Effector memory CD8-positive, alpha-beta T cell (primary cell): ENCODE results near the gene CMTM7.
A peak's percentile ranks its signal among the peaks of the same experiment; 100 is the strongest.
"Not testable (repeated sequence)": the region's sequence is repeated elsewhere in the genome, so short reads cannot be mapped to it uniquely, and the experiment has no call there.

ENCODE experiments used
- ATAC-seq: fragments of 150-1000 bp; cut with Tn5 transposase; replicated peaks from 2 replicates; pipeline ENCODE4 v1.10.0; 2021; ENCODE audit warnings: mild to moderate bottlenecking, moderate library complexity
- DNase-seq, 3 experiments: peaks; one replicate each; pipeline ENCODE4 v3.0.0; 2021
- H3K27ac Mint-ChIP-seq, 2 donors: one replicate each; pipeline ENCODE4 v1.8.0; 2022; ENCODE audit warnings: mild to moderate bottlenecking in 2 of 2, mixed read lengths in 2 of 2, moderate library complexity in 2 of 2
- H3K27me3 Mint-ChIP-seq, 2 donors: one replicate each; pipeline ENCODE4 v1.8.0; 2022; ENCODE audit warnings: mixed read lengths in 2 of 2
- H3K36me3 Mint-ChIP-seq: one replicate; pipeline ENCODE4 v1.8.0; 2022; ENCODE audit warnings: mild to moderate bottlenecking, moderate library complexity, mixed read lengths; ENCODE audit not compliant: insufficient read depth
- H3K4me1 Mint-ChIP-seq, 2 donors: one replicate each; pipeline ENCODE4 v1.8.0; 2022; ENCODE audit warnings: low read depth in 2 of 2, mixed read lengths in 2 of 2
- H3K4me3 Mint-ChIP-seq, 2 donors: one replicate each; pipeline ENCODE4 v1.8.0; 2022; ENCODE audit warnings: mild to moderate bottlenecking in 2 of 2, mixed read lengths in 2 of 2, moderate library complexity in 2 of 2
- H3K9me3 Mint-ChIP-seq, 2 donors: one replicate each; pipeline ENCODE4 v1.8.0; 2022; ENCODE audit warnings: mixed read lengths in 2 of 2

CMTM7 gene

GRCh38 chr3:32469151-32469874, 77.7 kb downstream of the CMTM7 start:
- H3K27me3 Mint-ChIP-seq, result no peaks in the 10 kb centered on the region
- H3K4me1 Mint-ChIP-seq, result peaks cover 11 to 27% of the 10 kb centered on the region in 2 donors
- no peaks in the 10 kb centered on the region for H3K9me3 Mint-ChIP-seq
- no peak for ATAC-seq
- H3K27ac Mint-ChIP-seq, result peak overlapping the region; percentile 69 to 81
- H3K4me3 Mint-ChIP-seq, result no peak overlapping the region
- no peaks in the 10 kb centered on the region for H3K36me3 Mint-ChIP-seq
- DNase-seq, result no peak

DNA sequence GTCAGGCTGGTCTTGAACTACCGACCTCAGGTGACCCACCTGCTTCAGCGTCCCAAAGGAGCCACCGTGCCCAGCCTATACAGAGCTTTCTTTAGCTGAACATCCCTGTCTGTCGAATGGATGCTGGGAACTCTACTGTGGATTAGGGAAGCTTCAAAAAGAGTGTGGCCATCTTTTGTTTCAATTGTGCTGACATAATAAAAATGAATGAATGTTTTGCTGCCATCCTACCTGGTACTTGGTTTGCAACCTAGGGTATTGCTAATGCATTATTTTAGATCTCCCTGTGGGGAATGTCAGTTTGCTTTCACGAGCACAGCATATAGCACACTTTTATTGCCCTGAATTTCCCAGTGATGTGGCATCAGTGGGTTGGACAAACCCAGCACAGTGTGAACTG, 78.7 kb downstream of the CMTM7 start:
- no peak for ATAC-seq
- H3K27ac Mint-ChIP-seq, result peak overlapping the region in 1 of 2 donors; percentile 69
- H3K36me3 Mint-ChIP-seq, result no peaks in the 10 kb centered on the region
- H3K9me3 Mint-ChIP-seq, result no peaks in the 10 kb centered on the region
- H3K4me1 Mint-ChIP-seq, result peaks cover 11 to 24% of the 10 kb centered on the region in 2 donors
- DNase-seq, result no peak
- no peaks in the 10 kb centered on the region for H3K27me3 Mint-ChIP-seq
- H3K4me3 Mint-ChIP-seq, result no peak overlapping the region

GRCh38 chr3:32471246-32471645, 79.6 kb downstream of the CMTM7 start:
- peaks cover 10 to 18% of the 10 kb centered on the region in 2 donors for H3K4me1 Mint-ChIP-seq
- no peak overlapping the region for H3K4me3 Mint-ChIP-seq
- H3K27ac Mint-ChIP-seq, result peak overlapping the region; percentile 46 to 54
- H3K9me3 Mint-ChIP-seq, result no peaks in the 10 kb centered on the region
- ATAC-seq (no peak), DNase-seq (no peak)
- no peaks in the 10 kb centered on the region for H3K27me3 Mint-ChIP-seq
- H3K36me3 Mint-ChIP-seq, result peaks cover 3% of the 10 kb centered on the region

DNA sequence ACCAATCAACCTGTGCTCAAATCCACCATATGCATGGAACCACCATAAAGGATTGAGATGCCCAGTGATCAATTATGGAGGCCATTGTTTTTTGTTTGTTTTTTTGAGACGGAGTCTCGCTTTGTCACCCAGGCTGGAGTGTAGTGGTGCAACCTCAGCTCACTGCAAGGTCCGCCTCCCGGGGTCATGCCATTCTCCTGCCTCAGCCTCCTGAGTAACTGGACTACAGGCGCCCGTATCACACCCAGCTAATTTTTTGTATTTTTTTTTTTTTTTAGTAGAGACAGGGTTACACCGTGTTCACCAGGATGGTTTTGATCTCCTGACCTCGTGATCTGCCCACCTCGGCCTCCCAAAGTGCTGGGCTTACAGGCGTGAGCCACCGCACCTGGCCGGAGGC, 80.5 kb downstream of the CMTM7 start:
- ATAC-seq, H3K36me3 Mint-ChIP-seq, H3K9me3 Mint-ChIP-seq, H3K27ac Mint-ChIP-seq, H3K27me3 Mint-ChIP-seq, DNase-seq, H3K4me3 Mint-ChIP-seq: not testable (repeated sequence)
- peaks cover 9 to 25% of the 10 kb centered on the region in 2 donors for H3K4me1 Mint-ChIP-seq

GRCh38 chr3:32474201-32474600, 82.5 kb downstream of the CMTM7 start:
- no peaks in the 10 kb centered on the region for H3K9me3 Mint-ChIP-seq
- peaks cover 12 to 20% of the 10 kb centered on the region in 2 donors for H3K4me1 Mint-ChIP-seq
- H3K27me3 Mint-ChIP-seq, result no peaks in the 10 kb centered on the region
- ATAC-seq (no peak), DNase-seq (no peak)
- peaks cover 14% of the 10 kb centered on the region for H3K36me3 Mint-ChIP-seq
- no peak overlapping the region for H3K4me3 Mint-ChIP-seq
- peak overlapping the region in 1 of 2 donors; percentile 38 for H3K27ac Mint-ChIP-seq

DNA sequence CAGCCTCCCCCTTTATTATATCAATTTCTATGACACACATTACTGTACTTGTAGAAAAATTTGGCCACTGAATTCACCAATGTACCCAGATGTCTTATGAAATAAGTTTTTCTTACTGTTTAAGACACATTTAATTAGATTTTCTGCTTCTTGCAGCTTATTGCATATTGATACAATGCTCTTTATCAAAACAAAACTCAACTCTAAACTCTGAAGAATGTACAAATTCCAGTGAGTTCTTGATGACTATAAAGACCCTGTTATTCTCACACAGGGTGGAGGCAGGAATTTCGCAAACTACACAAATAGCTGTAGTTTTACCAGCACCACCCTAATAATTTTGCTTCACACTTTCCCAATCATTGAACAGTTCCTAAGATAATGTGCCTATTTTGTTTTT, 89.0 kb downstream of the CMTM7 start:
- Mint-ChIP-seq H3K4me1 (peaks cover 11 to 23% of the 10 kb centered on the region in 2 donors), H3K4me3 (no peak overlapping the region), H3K9me3 (no peaks in the 10 kb centered on the region), H3K36me3 (peaks cover 58% of the 10 kb centered on the region), H3K27ac (no peak overlapping the region), H3K27me3 (no peaks in the 10 kb centered on the region)
- DNase-seq (no peak), ATAC-seq (no peak)

DNA sequence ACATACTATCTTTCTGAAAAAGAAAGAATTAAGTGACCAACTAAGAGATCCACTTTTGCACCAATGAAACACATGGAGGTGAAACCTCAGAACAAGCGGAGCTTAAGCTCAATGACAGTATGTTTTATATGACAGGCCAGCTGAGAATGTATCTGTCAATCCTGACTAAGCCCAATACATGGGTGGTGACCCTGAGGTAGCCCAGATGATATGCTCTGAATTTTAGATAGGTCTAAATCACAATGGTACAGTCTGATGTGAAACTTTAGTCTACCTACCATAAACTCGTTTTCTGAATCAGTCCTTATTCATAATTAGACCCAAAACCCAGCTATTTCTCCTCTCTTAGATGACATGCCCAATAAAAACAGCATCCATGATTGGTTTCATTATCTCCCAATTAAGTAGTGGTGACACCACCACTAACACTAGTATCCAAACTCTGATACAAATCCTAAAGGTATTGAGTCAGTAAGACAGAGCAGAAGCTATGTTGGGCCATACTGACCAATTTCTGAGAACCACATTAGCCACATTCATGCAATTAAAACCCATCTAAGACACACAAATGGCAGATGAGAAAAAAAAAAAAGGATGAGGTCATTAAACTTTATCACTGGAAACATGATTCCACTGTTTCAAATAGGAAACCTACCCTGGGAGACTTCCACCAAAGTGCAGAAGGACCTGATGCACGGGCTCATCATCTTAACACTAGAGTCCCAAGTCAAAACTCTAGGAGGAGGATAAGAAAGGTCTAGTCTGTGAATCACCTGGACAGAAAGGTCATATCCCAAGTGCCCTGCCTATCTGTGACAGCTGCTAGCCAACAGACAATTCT, 90.4 kb downstream of the CMTM7 start:
- no peaks in the 10 kb centered on the region for H3K9me3 Mint-ChIP-seq
- no peaks in the 10 kb centered on the region for H3K27me3 Mint-ChIP-seq
- H3K27ac Mint-ChIP-seq, result peak overlapping the region; percentile 44 to 63
- no peak for ATAC-seq
- no peak for DNase-seq
- peaks cover 13 to 14% of the 10 kb centered on the region in 2 donors for H3K4me1 Mint-ChIP-seq
- no peak overlapping the region for H3K4me3 Mint-ChIP-seq
- H3K36me3 Mint-ChIP-seq, result peaks cover 65% of the 10 kb centered on the region

GRCh38 chr3:32482693-32483092, 91.0 kb downstream of the CMTM7 start:
- Mint-ChIP-seq H3K4me3 (no peak overlapping the region), H3K36me3 (peaks cover 68% of the 10 kb centered on the region), H3K27ac (peak overlapping the region; percentile 44 to 63), H3K4me1 (peaks cover 13 to 14% of the 10 kb centered on the region in 2 donors), H3K9me3 (no peaks in the 10 kb centered on the region), H3K27me3 (no peaks in the 10 kb centered on the region)
- ATAC-seq, result no peak
- DNase-seq, result no peak

GRCh38 chr3:32483772-32484171, 92.1 kb downstream of the CMTM7 start:
- no peak for ATAC-seq
- Mint-ChIP-seq H3K36me3 (peaks cover 76% of the 10 kb centered on the region), H3K9me3 (no peaks in the 10 kb centered on the region), H3K27ac (peak overlapping the region in 1 of 2 donors; percentile 10), H3K27me3 (no peaks in the 10 kb centered on the region), H3K4me3 (no peak overlapping the region), H3K4me1 (peaks cover 9 to 13% of the 10 kb centered on the region in 2 donors)
- no peak for DNase-seq

DNA sequence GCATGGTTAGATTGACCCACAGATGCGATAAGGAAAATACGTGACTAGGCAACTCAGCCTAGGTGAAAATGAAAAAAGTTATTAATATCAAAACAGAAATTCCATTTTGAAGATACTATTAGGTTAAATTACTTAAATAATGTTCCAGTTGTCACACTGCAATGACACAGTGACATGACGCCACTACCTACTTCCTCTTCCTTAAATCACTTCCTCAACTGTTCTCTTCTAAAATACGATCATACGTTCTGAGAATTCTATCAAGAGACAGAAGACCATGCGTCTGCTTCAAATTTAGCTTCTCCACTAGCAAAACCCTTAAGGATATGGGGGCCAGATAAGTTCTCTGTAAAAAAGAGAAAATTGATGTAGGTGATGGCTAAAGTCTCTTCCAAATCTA, 92.8 kb downstream of the CMTM7 start:
- no peak overlapping the region for H3K4me3 Mint-ChIP-seq

GRCh38 chr3:32487781-32488473, 96.3 kb downstream of the CMTM7 start:
- DNase-seq (no peak), ATAC-seq (no peak)
- peaks cover 58% of the 10 kb centered on the region for H3K36me3 Mint-ChIP-seq
- H3K9me3 Mint-ChIP-seq, result no peaks in the 10 kb centered on the region
- no peaks in the 10 kb centered on the region for H3K27me3 Mint-ChIP-seq
- H3K4me1 Mint-ChIP-seq, result peaks cover 6 to 9% of the 10 kb centered on the region in 2 donors
- H3K4me3 Mint-ChIP-seq, result no peak overlapping the region
- H3K27ac Mint-ChIP-seq, result peak overlapping the region in 1 of 2 donors; percentile 58

More for the DNA sequence above, 92.8 kb downstream of the CMTM7 start:
- ATAC-seq (no peak), DNase-seq (no peak)
- no peaks in the 10 kb centered on the region for H3K9me3 Mint-ChIP-seq
- peaks cover 9 to 13% of the 10 kb centered on the region in 2 donors for H3K4me1 Mint-ChIP-seq
- H3K36me3 Mint-ChIP-seq, result peaks cover 74% of the 10 kb centered on the region
- no peaks in the 10 kb centered on the region for H3K27me3 Mint-ChIP-seq
- peak overlapping the region; percentile 10 to 57 for H3K27ac Mint-ChIP-seq

DNA sequence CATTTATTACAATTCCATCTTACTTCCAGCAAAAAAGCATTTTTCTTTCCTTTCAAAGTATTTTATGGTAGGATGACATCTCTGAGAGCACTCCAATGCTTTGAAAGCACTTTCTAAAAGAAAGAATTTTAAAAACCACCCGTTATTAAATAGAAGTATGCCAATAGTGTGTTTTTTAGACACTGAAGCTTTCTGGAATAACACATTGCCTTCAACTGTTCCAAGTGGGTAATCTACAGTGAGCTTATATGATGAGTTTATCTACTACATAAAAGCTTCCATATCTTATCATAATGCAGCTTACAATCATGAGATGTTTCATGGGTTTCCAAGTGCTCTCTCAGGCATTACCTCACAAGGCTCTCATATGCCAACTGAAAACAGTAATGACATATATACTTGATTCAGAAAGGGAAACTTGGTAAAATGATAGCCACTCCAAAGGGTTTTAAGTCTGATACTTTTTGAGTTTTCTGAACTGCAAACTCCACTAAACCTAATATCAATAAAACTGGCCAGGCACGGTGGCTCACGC, 96.9 kb downstream of the CMTM7 start:
- Mint-ChIP-seq H3K4me3 (no peak overlapping the region), H3K9me3 (no peaks in the 10 kb centered on the region), H3K27me3 (no peaks in the 10 kb centered on the region), H3K36me3 (peaks cover 57% of the 10 kb centered on the region), H3K27ac (no peak overlapping the region), H3K4me1 (peaks cover 6 to 9% of the 10 kb centered on the region in 2 donors)
- DNase-seq (no peak), ATAC-seq (no peak)
